KBM-7 (cell line): ENCODE measurements around the gene MCM6.
"Not testable (repeated sequence)": the region's sequence is repeated elsewhere in the genome, so short reads cannot be mapped to it uniquely, and the experiment has no call there.

ENCODE experiments used
- DNase-seq: peaks from one replicate; pipeline ENCODE4 v3.0.0-alpha.2; 2015
- in situ Hi-C: fragments of 300-500 bp; cut with MboI; formaldehyde crosslinking; loops from 2 replicates; pipeline ENCODE4 v1.14.3; 2020; ENCODE audit warnings: low sequenced_read_pairs, low pct_unique_long_range_greater_than_20kb, mixed read lengths

Gene MCM6

GRCh38 chr2:135826544-135826943 lies 49.7 kb downstream of the MCM6 start:
- in situ Hi-C loops: no loop called here
- no peak for DNase-seq

DNA sequence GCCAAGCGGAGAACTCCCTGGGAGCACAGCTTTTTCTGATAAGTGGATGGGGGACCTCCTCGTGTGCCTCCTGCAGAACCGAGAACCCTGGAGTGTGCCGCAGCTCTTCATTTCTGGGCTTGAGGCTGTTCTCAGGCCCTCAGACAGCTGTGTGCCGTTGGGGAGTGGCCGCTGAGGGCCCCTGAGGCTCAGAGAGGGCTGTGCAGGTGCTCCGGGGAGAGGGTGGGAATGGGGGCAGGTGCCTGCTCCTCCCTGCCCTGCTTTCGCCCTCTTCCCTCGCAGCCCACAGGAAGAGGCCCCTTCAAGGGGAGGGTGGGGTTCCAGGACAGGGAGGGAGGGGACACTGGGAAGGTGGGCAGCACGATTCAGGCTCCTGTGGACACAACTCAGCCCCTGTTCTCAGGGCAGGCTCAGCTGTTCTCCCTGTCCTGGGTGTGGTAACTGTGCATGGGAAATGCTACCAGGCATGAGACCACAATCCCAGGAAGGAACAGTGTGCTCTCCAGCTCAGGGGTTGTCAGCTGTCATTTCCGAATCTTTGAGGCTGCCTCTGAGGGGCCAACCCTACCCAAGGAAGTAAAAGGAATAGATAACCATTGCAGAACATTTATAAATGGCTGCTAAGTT lies 50.6 kb downstream of the MCM6 start:
- no peak for DNase-seq
- in situ Hi-C loops: no loop called here

DNA sequence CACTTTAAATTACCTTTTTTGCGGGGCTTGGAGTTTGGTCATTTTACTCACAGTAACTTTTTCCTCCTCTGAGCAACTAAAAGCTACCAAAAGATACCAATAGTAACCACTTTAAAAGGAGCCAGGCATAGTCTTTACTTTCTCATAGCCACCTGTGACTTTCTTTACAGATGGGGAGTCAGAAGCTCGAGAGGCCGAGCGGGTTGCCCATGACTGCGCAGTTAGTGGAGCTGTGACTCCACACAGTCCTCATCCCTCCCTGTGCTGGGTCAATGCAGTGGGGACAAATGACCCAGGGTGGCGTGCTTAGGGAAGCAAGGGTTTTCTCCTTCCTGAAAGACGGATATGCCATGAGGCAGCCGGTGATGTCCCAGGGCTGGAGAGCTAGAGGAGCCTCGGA lies 51.1 kb downstream of the MCM6 start:
- in situ Hi-C loops: no loop called here
- no peak for DNase-seq

DNA sequence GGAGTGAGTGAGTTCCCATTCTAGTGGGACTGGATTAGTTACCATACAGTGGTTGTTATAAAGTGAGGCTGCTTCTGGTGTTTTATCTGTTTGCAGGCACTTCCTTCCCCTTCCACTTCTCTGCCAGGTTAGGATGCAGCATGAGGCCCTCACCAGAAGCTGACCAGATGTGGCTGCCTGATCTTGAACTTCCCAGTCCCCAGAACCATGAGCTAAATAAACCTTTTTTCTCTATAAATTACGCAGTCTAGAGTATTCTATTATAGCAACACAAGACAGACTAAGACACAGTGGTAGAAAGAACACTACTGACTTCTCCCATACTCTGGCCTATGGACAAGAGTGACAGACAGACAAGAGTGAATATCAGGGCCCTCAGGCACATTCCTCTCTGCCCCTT lies 53.4 kb downstream of the MCM6 start:
- in situ Hi-C loops: no loop called here
- DNase-seq: no peak

DNA sequence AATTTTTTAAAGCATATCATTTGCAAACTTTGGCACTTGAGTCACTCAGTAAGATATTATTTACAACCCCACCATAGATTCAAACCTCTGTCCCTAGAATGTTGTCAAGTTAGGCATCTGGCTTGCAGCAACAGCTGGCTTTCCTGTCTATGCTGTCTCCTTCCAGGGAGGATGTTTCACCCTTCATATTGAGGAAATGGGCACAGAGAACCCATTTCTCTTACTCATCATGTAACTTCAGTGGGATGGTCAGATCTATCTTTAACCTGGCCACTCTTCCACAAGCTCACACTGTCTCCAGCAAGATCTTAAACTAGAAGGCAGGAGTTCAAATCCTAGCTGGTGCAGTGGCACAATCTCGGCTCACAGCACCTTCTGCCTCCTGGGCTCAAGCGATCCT lies 55.1 kb downstream of the MCM6 start:
- no peak for DNase-seq
- in situ Hi-C loops: no loop called here

GRCh38 chr2:135820003-135820618 lies 56.1 kb downstream of the MCM6 start:
- peak; percentile 33 for DNase-seq

GRCh38 chr2:135818937-135819610 lies 57.2 kb downstream of the MCM6 start:
- in situ Hi-C loops: no loop called here

More at GRCh38 chr2:135820003-135820618, 56.1 kb downstream of the MCM6 start:
- in situ Hi-C loops: no loop called here

GRCh38 chr2:135817951-135818350 lies 58.3 kb downstream of the MCM6 start:
- no peak for DNase-seq
- in situ Hi-C loops: no loop called here

More at GRCh38 chr2:135818937-135819610, 57.2 kb downstream of the MCM6 start:
- DNase-seq: no peak

- in situ Hi-C loops: no loop called here
- DNase-seq: no peak
These were observed 58.8 kb downstream of the MCM6 start for GRCh38 chr2:135817466-135817865.

GRCh38 chr2:135815269-135815668 lies 61.0 kb downstream of the MCM6 start:
- no peak for DNase-seq
- in situ Hi-C loops: no loop called here

- in situ Hi-C loops: no loop called here
- DNase-seq: no peak
These were observed 63.2 kb downstream of the MCM6 start for GRCh38 chr2:135812907-135813511.

DNA sequence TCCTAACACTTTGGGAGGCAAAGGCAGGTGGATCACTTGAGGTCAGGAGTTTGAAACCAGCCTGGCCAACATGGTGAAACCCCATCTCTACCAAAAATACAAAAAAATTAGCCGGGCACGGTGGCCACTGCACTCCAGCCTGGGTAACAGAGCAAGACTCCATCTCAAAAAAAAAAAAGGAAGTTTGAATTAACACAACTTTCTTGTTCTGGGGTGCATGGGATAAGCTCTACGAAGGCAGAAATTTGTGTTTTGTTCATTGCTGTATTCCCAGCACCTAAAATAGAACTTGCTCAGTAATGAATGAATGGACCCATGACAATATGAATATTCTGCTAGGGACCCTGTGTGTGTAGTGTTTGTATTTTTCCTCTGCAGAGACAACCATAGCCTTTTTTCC lies 68.4 kb downstream of the MCM6 start:
- in situ Hi-C loops, DNase-seq: not testable (repeated sequence)

DNA sequence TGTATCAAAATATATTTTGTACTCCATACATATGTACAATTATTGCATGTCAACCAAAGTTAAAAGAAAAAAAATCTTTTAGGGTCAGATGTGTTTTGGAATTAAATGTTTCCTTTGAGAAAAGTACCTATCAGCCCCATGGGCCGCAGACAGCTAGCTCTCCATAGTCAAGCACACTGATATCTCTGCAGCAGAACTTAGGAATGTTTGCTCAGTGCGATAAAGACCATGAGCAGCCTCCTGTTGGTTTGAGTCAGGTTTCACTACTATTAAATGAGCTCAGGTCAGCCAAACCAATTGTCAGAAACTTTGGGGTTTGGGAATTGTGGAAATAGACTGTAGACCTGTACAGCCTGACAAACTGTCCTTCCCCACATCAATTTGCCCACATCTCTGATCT lies 73.0 kb downstream of the MCM6 start:
- DNase-seq: no peak
- in situ Hi-C loops: no loop called here

- DNase-seq: no peak
- in situ Hi-C loops: no loop called here
These were observed 73.9 kb downstream of the MCM6 start for GRCh38 chr2:135802350-135802749.

DNA sequence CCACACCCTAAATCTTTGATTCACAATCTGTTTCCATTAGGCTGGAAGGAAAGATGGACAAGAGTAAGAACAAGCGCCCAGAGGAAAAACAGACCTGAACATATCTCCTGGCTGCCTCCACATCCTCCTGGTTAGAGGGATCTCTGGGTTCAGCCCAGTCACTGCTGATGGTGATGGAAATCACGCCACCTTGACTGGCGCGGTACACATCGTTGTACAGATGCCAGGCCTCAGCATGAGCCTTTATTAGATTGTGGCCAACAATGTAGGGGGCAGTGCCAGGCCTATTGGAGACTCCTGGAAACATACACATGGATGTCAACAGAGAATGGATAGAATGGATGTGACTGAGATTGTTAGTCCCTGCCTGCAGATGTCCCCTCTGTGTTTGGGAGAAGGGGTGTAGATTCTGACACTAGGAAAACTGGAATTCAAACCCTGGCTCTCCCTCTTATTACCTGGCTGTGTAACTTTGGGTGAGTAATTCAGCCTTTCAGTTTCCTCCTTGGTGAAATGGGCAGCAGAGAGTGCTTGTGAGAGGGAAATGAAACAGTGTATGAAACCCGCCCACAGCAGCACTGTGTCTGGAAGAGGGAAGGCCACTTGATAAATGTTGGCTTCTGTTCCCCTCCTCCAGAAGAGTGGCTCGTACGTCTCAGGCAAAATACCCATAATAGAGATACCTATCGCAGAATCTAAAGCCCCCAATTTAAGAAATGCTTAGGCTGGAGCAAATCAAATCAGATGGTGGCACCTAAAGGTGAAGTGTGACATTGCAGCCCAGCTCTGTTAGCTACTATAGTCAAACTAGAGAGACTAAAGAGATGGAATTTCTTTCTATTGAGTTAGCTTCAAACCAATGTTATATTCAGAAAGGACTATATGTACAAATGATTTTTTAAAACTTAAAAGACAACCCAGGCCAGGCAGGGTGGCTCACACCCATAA lies 75.5 kb downstream of the MCM6 start:
- no peak for DNase-seq

GRCh38 chr2:135799738-135800137 lies 76.5 kb downstream of the MCM6 start:
- DNase-seq: no peak
- in situ Hi-C loops: no loop called here

More for the DNA sequence above, 75.5 kb downstream of the MCM6 start:
- in situ Hi-C loops: no loop called here

DNA sequence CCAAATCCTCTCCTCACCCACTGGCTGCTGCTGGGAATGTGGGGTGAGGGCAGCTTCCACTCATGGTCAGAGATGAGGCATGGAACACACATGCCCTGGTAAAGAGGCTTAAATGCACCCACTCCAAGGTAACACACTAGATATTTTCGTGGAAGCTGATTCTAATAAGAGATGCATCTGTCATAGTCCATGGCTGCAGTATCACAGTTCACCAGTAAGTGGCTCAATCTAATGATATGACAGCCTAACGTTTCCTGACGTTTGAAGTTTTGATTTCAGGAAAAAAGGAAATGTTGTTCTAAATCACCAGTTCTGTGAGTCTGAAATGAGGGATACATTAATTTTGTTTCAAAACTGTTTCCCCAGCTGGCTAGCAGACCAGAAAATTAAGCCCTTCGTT lies 77.5 kb downstream of the MCM6 start:
- in situ Hi-C loops: no loop called here
- no peak for DNase-seq

- DNase-seq: no peak
- in situ Hi-C loops: no loop called here
These were observed 78.0 kb downstream of the MCM6 start for GRCh38 chr2:135798275-135798705.
